VCaP (cell line): ENCODE data around the gene RAE1.

Source experiments
- H3K27ac ChIP-seq: fragments of 450-650 bp; 2 replicates; pipeline ENCODE4 v1.5.1; 2017
- TF ChIP-seq, protein P1 (sequence below): fragments of 450-650 bp; conservative IDR thresholded peaks from 2 replicates; pipeline ENCODE4 v1.5.1; 2017; ENCODE audit warnings: mild to moderate bottlenecking, moderate library complexity

RAE1 gene

DNA sequence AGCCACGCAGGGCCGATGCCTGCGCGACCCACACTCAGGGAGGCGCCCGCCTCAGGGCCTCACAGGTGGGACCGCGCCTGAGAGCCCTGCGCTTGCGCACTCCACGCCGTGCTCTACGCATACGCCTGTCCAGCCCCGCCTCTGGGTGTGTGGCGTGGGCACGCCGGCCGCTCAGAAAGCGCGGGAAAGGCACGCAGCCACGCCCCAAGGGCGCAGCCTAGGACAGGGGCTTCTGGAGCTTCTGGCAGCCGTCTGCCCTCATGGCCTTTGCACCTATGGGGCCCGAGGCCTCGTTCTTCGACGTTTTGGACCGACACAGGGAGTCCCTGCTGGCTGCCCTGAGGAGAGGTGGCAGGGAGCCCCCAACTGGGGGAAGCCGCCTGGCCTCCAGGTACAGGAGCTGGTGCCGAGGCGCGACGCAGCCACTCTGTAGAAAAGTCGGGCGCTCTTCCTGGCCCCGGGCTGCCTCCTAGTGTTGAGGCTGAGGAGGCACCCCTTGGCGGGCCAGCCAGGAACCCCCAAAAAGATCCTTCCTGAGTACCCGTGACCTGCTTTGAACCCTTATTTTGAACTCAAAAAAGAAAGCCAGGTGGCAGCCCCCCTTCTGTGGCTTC lies 21.3 kb upstream of the RAE1 start, which contains the start of gene SPO11:
TSS of gene SPO11 (plus strand) at position 196 of the 614 bp plus-strand sequence. CDS start at position 261, 65 bp downstream.
- TF ChIP-seq, protein P1, sequence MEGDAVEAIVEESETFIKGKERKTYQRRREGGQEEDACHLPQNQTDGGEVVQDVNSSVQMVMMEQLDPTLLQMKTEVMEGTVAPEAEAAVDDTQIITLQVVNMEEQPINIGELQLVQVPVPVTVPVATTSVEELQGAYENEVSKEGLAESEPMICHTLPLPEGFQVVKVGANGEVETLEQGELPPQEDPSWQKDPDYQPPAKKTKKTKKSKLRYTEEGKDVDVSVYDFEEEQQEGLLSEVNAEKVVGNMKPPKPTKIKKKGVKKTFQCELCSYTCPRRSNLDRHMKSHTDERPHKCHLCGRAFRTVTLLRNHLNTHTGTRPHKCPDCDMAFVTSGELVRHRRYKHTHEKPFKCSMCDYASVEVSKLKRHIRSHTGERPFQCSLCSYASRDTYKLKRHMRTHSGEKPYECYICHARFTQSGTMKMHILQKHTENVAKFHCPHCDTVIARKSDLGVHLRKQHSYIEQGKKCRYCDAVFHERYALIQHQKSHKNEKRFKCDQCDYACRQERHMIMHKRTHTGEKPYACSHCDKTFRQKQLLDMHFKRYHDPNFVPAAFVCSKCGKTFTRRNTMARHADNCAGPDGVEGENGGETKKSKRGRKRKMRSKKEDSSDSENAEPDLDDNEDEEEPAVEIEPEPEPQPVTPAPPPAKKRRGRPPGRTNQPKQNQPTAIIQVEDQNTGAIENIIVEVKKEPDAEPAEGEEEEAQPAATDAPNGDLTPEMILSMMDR, result 0 out of 2 replicates have a peak, but pooled peaks have one; percentile 11
- no peak within 1 kb of the TSS for H3K27ac ChIP-seq

DNA sequence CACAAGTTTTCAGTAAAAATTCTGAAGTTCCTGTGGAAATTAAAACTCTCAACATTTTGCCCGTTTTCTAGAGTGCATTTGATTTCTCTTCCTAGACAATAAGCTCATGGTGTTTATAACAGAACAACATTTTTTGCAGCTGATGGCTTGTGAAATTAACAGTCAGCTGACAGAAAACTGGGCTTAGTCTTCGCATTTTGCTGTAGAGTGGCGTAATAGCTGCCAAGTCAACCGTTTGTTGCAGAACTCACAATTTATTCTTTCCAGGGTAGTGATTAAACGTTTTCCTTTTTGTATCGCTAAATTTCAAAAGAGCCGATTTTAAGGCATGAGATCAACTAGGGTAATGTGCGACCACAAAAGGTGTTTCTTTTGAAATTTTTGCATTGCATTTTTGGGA lies 20.1 kb upstream of the RAE1 start:
- no peak overlapping the region for H3K27ac ChIP-seq
- TF ChIP-seq, protein P1, result no peak

DNA sequence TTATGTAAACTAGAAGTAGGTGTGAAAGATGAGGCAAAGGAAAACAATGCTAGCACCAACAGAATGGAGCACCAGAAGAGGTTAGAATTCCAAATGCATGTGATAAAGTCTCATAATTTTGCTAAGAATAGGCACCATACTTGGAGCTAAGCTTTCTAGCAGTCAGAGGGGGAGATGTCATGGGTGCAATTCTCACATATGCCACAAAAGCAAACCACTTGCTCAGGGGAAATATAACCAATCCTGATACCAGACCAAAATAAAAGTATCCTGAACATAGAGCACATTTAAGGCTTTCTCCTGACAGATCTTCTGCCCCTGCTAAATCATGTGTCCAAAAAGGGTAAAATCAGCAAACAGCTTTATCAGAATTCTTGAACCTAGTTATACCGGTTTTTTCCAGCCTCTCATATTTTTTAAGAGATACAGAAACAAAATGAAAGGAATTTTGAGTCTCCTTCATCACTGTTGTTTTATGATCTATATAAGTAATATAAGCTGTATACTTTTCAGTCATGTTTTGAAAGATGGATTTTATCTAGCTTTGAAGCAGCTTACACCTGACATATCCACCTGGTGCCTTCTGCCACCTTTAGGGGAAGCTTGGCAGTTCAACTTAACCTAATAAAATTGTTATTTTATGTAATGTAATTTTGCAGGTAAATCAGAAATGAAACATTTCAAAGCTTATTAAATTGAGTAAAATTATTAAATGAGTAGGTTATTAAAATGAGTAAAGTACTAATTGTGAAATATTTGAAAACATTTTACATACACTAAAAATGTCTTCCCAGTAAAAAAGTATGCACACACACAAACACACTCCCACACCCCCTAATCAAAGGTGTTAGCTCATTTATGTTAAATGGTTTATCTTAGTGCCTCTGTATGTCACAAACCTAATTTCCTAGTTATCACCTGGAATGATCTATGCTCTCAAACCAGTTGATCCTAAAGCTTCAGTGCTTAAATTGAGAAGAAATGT lies 18.7 kb upstream of the RAE1 start:
- H3K27ac ChIP-seq, result no peak overlapping the region
- TF ChIP-seq, protein P1, result peak; percentile 90

DNA sequence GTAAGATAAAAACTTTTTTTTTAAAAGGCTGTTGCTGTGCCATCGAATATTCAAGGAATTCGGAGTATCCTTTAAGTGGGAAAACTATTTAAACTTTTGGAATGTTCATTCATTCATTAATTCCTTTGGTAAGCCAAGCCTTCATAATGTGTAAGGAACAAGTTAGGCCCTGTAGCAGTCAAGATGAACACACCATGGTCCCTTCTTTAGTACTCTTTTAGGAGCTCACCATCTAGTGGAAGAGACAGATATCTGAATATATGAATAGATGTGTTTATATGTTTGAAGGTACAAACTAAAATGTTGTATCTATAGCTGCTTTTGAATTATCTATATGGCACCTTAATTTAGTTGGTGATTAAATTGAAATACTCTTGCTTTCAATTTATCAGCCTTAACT lies 15.7 kb upstream of the RAE1 start:
- H3K27ac ChIP-seq, result no peak overlapping the region
- TF ChIP-seq, protein P1, result peak; percentile 62

DNA sequence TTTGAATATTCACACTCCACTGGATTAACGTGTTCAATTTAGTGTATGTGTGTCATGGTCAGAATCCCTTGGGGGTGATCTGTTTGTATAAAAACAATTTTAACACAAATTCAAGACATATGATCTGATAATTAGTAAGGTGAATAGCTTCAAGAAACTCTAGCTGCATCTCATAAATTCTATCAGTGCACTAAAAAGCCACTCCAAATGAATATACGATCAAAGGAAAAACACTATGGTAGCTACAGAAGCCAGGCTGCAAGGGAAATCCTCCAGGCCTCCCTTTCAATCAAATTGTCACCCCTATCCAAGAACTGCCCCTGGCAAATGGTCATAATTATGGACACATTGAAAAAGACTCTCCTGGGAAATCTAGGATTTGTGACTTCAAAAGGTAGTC lies 9.4 kb upstream of the RAE1 start:
- TF ChIP-seq, protein P1, result no peak
- H3K27ac ChIP-seq, result no peak overlapping the region

DNA sequence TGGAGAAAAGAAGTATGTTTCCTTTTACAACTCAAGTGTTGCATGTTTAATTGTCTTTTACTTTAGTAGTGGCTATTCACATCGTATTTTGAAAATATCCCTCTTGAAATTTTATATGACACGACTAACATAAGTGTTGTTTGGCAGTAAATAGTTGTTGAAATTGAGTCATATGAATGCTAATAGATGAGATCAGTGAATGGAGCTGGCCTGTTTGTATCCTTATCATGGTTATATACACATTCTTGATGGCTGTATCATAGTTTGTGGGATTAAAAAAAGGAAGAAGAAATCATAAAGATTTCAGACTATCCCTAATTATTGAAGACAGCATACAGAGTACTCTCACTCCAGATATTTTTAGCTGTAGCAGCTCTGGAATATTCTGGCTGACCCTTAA lies 8.2 kb upstream of the RAE1 start:
- TF ChIP-seq, protein P1, result no peak
- no peak overlapping the region for H3K27ac ChIP-seq

DNA sequence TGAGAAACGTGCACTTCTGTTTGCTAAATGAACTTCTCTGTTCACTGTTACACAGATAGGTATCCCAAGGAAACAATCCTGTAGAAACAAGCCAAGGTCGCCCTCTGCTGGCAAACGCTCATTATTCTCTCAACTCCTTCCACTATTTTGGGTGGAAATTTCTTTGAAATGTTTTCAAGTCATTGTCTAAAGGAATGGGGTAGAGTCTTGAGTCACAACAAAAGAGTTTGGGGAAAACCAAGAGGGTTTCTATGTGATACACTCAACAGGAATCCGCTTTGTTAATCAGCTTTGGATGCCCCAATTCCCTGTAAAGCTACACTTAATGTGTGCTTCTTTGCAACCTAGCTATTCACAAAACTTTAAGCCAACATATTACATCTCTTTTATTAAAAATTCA lies 4.6 kb upstream of the RAE1 start:
- H3K27ac ChIP-seq, result no peak overlapping the region
- TF ChIP-seq, protein P1, result peak; percentile 91
